SK-N-SH treated with all-trans-retinoic acid at 6 μM for 48 hours (cell line): ENCODE results near the gene FRRS1.

Experiments
- ATAC-seq: fragments of 200-7000 bp; cut with Tn5 transposase; 3 replicates; pipeline ENCODE4 v1.9.1; 2020; ENCODE audit warnings: mild to moderate bottlenecking, moderate library complexity
- ARNTL ChIP-seq: fragments of 450-650 bp; formaldehyde crosslinking; IDR thresholded peaks from 2 replicates; pipeline ENCODE4 v1.5.0; 2020; ENCODE audit warnings: low read depth, mild to moderate bottlenecking, moderate library complexity, borderline replicate concordance
- BACH2 ChIP-seq: fragments of 250-450 bp; sonication (Bioruptor Pico); IDR thresholded peaks from 2 replicates; pipeline ENCODE4 v1.9.0; 2021; ENCODE audit warnings: mild to moderate bottlenecking, borderline replicate concordance
- CREB5 ChIP-seq: fragments of 250-450 bp; sonication (Bioruptor Pico); IDR thresholded peaks from 2 replicates; pipeline ENCODE4 v1.5.1; 2020; ENCODE audit warnings: low read depth, mild to moderate bottlenecking, moderate library complexity
- CSDC2 ChIP-seq: fragments of 250-450 bp; sonication (Bioruptor Pico); IDR thresholded peaks from 2 replicates; pipeline ENCODE4 v1.5.0; 2020; ENCODE audit warnings: mild to moderate bottlenecking, moderate library complexity
- ESRRG ChIP-seq: fragments of 250-450 bp; sonication (Bioruptor Pico); IDR thresholded peaks from 2 replicates; pipeline ENCODE4 v1.6.1; 2021; ENCODE audit warnings: mild to moderate bottlenecking
- GLIS3 ChIP-seq: fragments of 250-450 bp; sonication (Bioruptor Pico); IDR thresholded peaks from 2 replicates; pipeline ENCODE4 v1.5.0; 2020; ENCODE audit warnings: mild to moderate bottlenecking, moderate library complexity
- ISL1 ChIP-seq: fragments of 250-450 bp; sonication (Bioruptor Pico); IDR thresholded peaks from 2 replicates; pipeline ENCODE4 v2.1.2; 2022; ENCODE audit warnings: mild to moderate bottlenecking, moderate library complexity
- OSR1 ChIP-seq: fragments of 250-450 bp; sonication (Bioruptor Pico); IDR thresholded peaks from 2 replicates; pipeline ENCODE4 v1.8.0; 2022; ENCODE audit warnings: moderate library complexity, mild to moderate bottlenecking, inconsistent platforms
- PATZ1 ChIP-seq: fragments of 250-450 bp; sonication (Bioruptor Pico); IDR thresholded peaks from 2 replicates; pipeline ENCODE4 v1.8.0; 2020; ENCODE audit warnings: mild to moderate bottlenecking, moderate library complexity, borderline replicate concordance
- PPARA ChIP-seq: fragments of 250-450 bp; sonication (Bioruptor Pico); IDR thresholded peaks from 2 replicates; pipeline ENCODE4 v1.5.0; 2020; ENCODE audit warnings: mild to moderate bottlenecking, borderline replicate concordance
- RARB ChIP-seq: fragments of 250-450 bp; sonication (Bioruptor Pico); IDR thresholded peaks from 2 replicates; pipeline ENCODE4 v1.8.0; 2021; ENCODE audit warnings: mild to moderate bottlenecking, moderate library complexity
- SNAI2 ChIP-seq: fragments of 250-450 bp; sonication (Bioruptor Pico); IDR thresholded peaks from 2 replicates; pipeline ENCODE4 v1.5.0; 2020; ENCODE audit warnings: mild to moderate bottlenecking, moderate library complexity
- TCF4 ChIP-seq: fragments of 250-450 bp; sonication (Bioruptor Pico); IDR thresholded peaks from 2 replicates; pipeline ENCODE4 v1.8.0; 2021; ENCODE audit warnings: mild to moderate bottlenecking, moderate library complexity, borderline replicate concordance
- TOX ChIP-seq: fragments of 250-450 bp; sonication (Bioruptor Pico); IDR thresholded peaks from 2 replicates; pipeline ENCODE4 v1.8.0; 2021; ENCODE audit warnings: mild to moderate bottlenecking, moderate library complexity, borderline replicate concordance
- ZC3H10 ChIP-seq: fragments of 250-450 bp; sonication (Bioruptor Pico); IDR thresholded peaks from 2 replicates; pipeline ENCODE4 v1.5.1; 2021; ENCODE audit warnings: mild to moderate bottlenecking, moderate library complexity
- ZFP3 ChIP-seq: fragments of 250-450 bp; sonication (Bioruptor Pico); IDR thresholded peaks from 2 replicates; pipeline ENCODE4 v1.5.0; 2020; ENCODE audit warnings: mild to moderate bottlenecking, moderate library complexity
- ZFP30 ChIP-seq: fragments of 450-650 bp; formaldehyde crosslinking; IDR thresholded peaks from 2 replicates; pipeline ENCODE4 v1.5.0; 2022; ENCODE audit warnings: mild to moderate bottlenecking, moderate library complexity
- ZNF565 ChIP-seq: fragments of 450-650 bp; formaldehyde crosslinking; conservative IDR thresholded peaks from 2 replicates; pipeline ENCODE4 v1.5.0; 2020; ENCODE audit warnings: low read depth, mild to moderate bottlenecking, moderate library complexity
- ZNF70 ChIP-seq: fragments of 450-650 bp; formaldehyde crosslinking; IDR thresholded peaks from 2 replicates; pipeline ENCODE4 v1.5.0; 2020; ENCODE audit warnings: mild to moderate bottlenecking, moderate library complexity
- ZNF8 ChIP-seq: fragments of 450-650 bp; formaldehyde crosslinking; IDR thresholded peaks from 2 replicates; pipeline ENCODE4 v1.5.0; 2020; ENCODE audit warnings: mild to moderate bottlenecking, moderate library complexity
- TF ChIP-seq, protein P1 (sequence below): fragments of 250-450 bp; sonication (Bioruptor Pico); IDR thresholded peaks from 2 replicates; pipeline ENCODE4 v1.5.1; 2021; ENCODE audit warnings: mild to moderate bottlenecking, moderate library complexity
- TF ChIP-seq, protein P2 (sequence below): fragments of 250-450 bp; sonication (Bioruptor Pico); IDR thresholded peaks from 2 replicates; pipeline ENCODE4 v1.5.0; 2020; ENCODE audit warnings: mild to moderate bottlenecking, moderate library complexity

The FRRS1 gene

DNA sequence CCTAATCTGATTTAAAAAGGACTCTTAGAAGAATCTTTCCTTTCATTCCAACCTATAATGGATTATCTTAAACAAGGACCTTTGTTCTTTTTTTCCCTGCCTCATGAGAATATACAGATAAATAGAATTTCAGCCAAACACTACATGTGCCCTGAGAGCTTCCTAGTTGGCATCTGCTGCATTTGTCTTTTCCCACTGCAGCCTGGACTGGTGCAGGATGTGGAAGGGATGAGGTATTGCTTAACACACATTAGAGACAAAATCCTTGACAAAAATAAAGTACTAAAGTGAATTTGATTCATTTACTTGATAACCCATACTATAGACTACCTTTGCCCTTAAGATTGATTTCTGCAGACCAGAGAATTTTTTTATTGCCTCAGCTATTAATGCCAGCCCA lies 61.0 kb downstream of the FRRS1 start:
- ATAC-seq, result no peak
- TF ChIP-seq TOX (CRISPR knock-in tag) (no peak), ISL1 (CRISPR knock-in tag) (peak; percentile 33; the same call in 1 of the 2 replicates), GLIS3 (no peak), ZNF565 (CRISPR knock-in tag) (no peak)

DNA sequence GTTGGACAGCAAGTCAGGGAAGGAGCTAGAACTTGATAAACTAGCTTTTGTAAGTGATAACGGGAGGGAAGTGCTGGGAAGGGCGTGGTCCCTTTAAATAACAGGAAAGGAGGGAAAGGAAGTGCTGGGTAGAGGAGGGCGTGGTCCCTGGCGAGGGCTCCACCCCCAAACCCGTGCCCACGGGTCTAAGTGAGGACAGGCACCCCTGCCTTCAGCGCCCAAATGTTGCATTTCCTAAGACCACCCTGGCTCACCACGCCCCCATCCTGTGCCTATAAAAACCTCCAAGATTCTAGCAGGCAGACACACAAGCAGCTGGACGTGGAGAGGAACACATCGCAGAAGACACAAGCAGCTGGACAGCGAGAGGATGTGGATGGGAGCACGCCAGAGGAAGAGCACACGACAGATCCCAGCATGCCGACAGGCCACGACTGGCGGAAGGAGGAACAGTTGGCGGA lies 62.0 kb downstream of the FRRS1 start:
- no peak for ATAC-seq
- no peak for TF ChIP-seq RARB (CRISPR knock-in tag)
- TF ChIP-seq ZFP3 (CRISPR knock-in tag), result no peak
- no peak for TF ChIP-seq ZNF565 (CRISPR knock-in tag)
- TF ChIP-seq TOX (CRISPR knock-in tag), result no peak
- no peak for TF ChIP-seq ZNF8 (CRISPR knock-in tag)
- TF ChIP-seq SNAI2 (CRISPR knock-in tag), result no peak
- no peak for TF ChIP-seq CSDC2
- no peak for TF ChIP-seq BACH2 (CRISPR knock-in tag)
- TF ChIP-seq OSR1 (CRISPR knock-in tag), result no peak
- TF ChIP-seq PATZ1 (CRISPR knock-in tag), result no peak
- no peak for TF ChIP-seq ZFP30 (CRISPR knock-in tag)
- no peak for TF ChIP-seq ARNTL (CRISPR knock-in tag)
- TF ChIP-seq PPARA (CRISPR knock-in tag), result no peak
- no peak for TF ChIP-seq ZC3H10 (CRISPR knock-in tag)
- TF ChIP-seq, protein P1, sequence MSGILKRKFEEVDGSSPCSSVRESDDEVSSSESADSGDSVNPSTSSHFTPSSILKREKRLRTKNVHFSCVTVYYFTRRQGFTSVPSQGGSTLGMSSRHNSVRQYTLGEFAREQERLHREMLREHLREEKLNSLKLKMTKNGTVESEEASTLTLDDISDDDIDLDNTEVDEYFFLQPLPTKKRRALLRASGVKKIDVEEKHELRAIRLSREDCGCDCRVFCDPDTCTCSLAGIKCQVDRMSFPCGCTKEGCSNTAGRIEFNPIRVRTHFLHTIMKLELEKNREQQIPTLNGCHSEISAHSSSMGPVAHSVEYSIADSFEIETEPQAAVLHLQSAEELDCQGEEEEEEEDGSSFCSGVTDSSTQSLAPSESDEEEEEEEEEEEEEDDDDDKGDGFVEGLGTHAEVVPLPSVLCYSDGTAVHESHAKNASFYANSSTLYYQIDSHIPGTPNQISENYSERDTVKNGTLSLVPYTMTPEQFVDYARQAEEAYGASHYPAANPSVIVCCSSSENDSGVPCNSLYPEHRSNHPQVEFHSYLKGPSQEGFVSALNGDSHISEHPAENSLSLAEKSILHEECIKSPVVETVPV (CRISPR knock-in tag), result no peak
- TF ChIP-seq, all 23 proteins: peak for 0

DNA sequence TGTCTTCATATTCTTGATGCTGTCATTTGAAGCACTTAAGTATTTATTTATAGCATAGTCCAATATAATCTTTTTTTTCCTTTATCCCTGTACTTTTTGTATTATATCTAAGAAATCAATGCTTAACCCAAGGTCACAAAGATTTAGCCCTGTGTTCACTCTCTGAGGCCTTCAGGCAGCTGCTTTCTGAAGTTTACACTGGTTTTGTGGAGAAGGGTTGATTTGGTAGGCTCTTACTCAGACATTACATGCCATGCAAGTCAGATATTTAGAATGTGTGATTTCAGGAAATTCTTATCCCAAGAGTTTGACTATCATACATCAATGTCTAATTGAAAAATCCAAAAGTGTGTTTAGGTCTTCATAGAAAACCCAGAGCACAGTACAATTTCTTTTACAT lies 64.2 kb downstream of the FRRS1 start:
- no peak for ATAC-seq
- no peak for TF ChIP-seq ZC3H10 (CRISPR knock-in tag)
- TF ChIP-seq ZNF70, result no peak
- no peak for TF ChIP-seq BACH2 (CRISPR knock-in tag)
- TF ChIP-seq ZFP30 (CRISPR knock-in tag), result no peak
- TF ChIP-seq RARB (CRISPR knock-in tag), result no peak
- no peak for TF ChIP-seq ZNF8 (CRISPR knock-in tag)
- TF ChIP-seq, protein P2, sequence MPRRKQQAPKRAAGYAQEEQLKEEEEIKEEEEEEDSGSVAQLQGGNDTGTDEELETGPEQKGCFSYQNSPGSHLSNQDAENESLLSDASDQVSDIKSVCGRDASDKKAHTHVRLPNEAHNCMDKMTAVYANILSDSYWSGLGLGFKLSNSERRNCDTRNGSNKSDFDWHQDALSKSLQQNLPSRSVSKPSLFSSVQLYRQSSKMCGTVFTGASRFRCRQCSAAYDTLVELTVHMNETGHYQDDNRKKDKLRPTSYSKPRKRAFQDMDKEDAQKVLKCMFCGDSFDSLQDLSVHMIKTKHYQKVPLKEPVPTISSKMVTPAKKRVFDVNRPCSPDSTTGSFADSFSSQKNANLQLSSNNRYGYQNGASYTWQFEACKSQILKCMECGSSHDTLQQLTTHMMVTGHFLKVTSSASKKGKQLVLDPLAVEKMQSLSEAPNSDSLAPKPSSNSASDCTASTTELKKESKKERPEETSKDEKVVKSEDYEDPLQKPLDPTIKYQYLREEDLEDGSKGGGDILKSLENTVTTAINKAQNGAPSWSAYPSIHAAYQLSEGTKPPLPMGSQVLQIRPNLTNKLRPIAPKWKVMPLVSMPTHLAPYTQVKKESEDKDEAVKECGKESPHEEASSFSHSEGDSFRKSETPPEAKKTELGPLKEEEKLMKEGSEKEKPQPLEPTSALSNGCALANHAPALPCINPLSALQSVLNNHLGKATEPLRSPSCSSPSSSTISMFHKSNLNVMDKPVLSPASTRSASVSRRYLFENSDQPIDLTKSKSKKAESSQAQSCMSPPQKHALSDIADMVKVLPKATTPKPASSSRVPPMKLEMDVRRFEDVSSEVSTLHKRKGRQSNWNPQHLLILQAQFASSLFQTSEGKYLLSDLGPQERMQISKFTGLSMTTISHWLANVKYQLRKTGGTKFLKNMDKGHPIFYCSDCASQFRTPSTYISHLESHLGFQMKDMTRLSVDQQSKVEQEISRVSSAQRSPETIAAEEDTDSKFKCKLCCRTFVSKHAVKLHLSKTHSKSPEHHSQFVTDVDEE (CRISPR knock-in tag), result no peak
- no peak for TF ChIP-seq CSDC2
- no peak for TF ChIP-seq TOX (CRISPR knock-in tag)
- TF ChIP-seq, all 23 proteins: peak for 0

- TF ChIP-seq ARNTL (CRISPR knock-in tag) (no peak), OSR1 (CRISPR knock-in tag) (no peak), ZFP3 (CRISPR knock-in tag) (no peak), ZNF565 (CRISPR knock-in tag) (no peak), ZNF70 (no peak), TCF4 (CRISPR knock-in tag) (no peak), RARB (CRISPR knock-in tag) (no peak), ESRRG (CRISPR knock-in tag) (no peak), CREB5 (CRISPR knock-in tag) (no peak), ZNF8 (CRISPR knock-in tag) (no peak), BACH2 (CRISPR knock-in tag) (no peak), GLIS3 (no peak), CSDC2 (no peak), TOX (CRISPR knock-in tag) (no peak)
- TF ChIP-seq, protein P2 (CRISPR knock-in tag), result no peak
- ATAC-seq, result no peak
Observed at GRCh38 chr1:99700020-99700419, 66.4 kb downstream of the FRRS1 start.
